ENCODE data around the gene DDX39B.

Gene DDX39B

GRCh38 chr6:31567531-31568370 lies 25.9 kb upstream of the DDX39B start:
- in situ Hi-C loops (cut with HindIII; ENCODE audit: low sequenced_read_pairs): no loop called here
- DNase-seq (ENCODE audit: low read depth): no peak
- no peak overlapping the region for H3K4me3 ChIP-seq (ENCODE audit: low read depth, low read length)
- no peak for TF ChIP-seq CTCF (IDR thresholded peaks at IDR 0.05; ENCODE audit: low read depth, low read length, missing control alignments)

GRCh38 chr6:31560697-31561058 lies 18.9 kb upstream of the DDX39B start:
- no peak for TF ChIP-seq CTCF (IDR thresholded peaks at IDR 0.05; ENCODE audit: low read depth, low read length, missing control alignments)
- no peak overlapping the region for H3K4me3 ChIP-seq (ENCODE audit: low read depth, low read length)
- in situ Hi-C loops (cut with HindIII; ENCODE audit: low sequenced_read_pairs): no loop called here
- DNase-seq (ENCODE audit: low read depth): no peak

- H3K4me3 ChIP-seq (ENCODE audit: low read depth, low read length): no peak overlapping the region
- TF ChIP-seq CTCF (IDR thresholded peaks at IDR 0.05; ENCODE audit: low read depth, low read length, missing control alignments): no peak
- DNase-seq (ENCODE audit: low read depth): no peak
- in situ Hi-C loops (cut with HindIII; ENCODE audit: low sequenced_read_pairs): no loop called here
Measured at GRCh38 chr6:31559958-31560696, 18.3 kb upstream of the DDX39B start.

GRCh38 chr6:31559606-31559957 lies 17.8 kb upstream of the DDX39B start:
- in situ Hi-C loops (cut with HindIII; ENCODE audit: low sequenced_read_pairs): no loop called here
- no peak overlapping the region for H3K4me3 ChIP-seq (ENCODE audit: low read depth, low read length)
- no peak for TF ChIP-seq CTCF (IDR thresholded peaks at IDR 0.05; ENCODE audit: low read depth, low read length, missing control alignments)
- no peak for DNase-seq (ENCODE audit: low read depth)

GRCh38 chr6:31558631-31559500 lies 17.1 kb upstream of the DDX39B start:
- TF ChIP-seq CTCF (IDR thresholded peaks at IDR 0.05; ENCODE audit: low read depth, low read length, missing control alignments): no peak
- in situ Hi-C loops (cut with HindIII; ENCODE audit: low sequenced_read_pairs): no loop called here
- DNase-seq (ENCODE audit: low read depth): no peak
- no peak overlapping the region for H3K4me3 ChIP-seq (ENCODE audit: low read depth, low read length)

GRCh38 chr6:31558318-31558625 lies 16.5 kb upstream of the DDX39B start:
- no peak for TF ChIP-seq CTCF (IDR thresholded peaks at IDR 0.05; ENCODE audit: low read depth, low read length, missing control alignments)
- H3K4me3 ChIP-seq (ENCODE audit: low read depth, low read length): no peak overlapping the region
- no peak for DNase-seq (ENCODE audit: low read depth)
- in situ Hi-C loops (cut with HindIII; ENCODE audit: low sequenced_read_pairs): no loop called here
